Measurements from ENCODE around the gene RLF. TPM values are rescaled to one million over a fixed set of nuclear protein-coding genes. Genes with fewer than 3 reads are reported as not detected.

RLF gene
- total RNA-seq, 1 experiment from 2014 or later: 15.7 TPM

GRCh38 chr1:40265298-40265697, 104.1 kb downstream of the RLF start:
- peaks cover 28% of the 10 kb centered on the region for H3K36me3 ChIP-seq (ENCODE audit: control insufficient read depth, insufficient read depth, low read length)
- ATAC-seq (no peak), DNase-seq (ENCODE audit: low read depth, low spot score) (no peak)
- intact Hi-C loops (cut with micrococcal nuclease; ENCODE audit: unreplicated experiment): no loop called here
- CTCF ChIA-PET: no interaction called here
- H3K27me3 ChIP-seq (ENCODE audit: control insufficient read depth, insufficient read depth, low read length): no peaks in the 10 kb centered on the region
- TF ChIP-seq, protein P1, sequence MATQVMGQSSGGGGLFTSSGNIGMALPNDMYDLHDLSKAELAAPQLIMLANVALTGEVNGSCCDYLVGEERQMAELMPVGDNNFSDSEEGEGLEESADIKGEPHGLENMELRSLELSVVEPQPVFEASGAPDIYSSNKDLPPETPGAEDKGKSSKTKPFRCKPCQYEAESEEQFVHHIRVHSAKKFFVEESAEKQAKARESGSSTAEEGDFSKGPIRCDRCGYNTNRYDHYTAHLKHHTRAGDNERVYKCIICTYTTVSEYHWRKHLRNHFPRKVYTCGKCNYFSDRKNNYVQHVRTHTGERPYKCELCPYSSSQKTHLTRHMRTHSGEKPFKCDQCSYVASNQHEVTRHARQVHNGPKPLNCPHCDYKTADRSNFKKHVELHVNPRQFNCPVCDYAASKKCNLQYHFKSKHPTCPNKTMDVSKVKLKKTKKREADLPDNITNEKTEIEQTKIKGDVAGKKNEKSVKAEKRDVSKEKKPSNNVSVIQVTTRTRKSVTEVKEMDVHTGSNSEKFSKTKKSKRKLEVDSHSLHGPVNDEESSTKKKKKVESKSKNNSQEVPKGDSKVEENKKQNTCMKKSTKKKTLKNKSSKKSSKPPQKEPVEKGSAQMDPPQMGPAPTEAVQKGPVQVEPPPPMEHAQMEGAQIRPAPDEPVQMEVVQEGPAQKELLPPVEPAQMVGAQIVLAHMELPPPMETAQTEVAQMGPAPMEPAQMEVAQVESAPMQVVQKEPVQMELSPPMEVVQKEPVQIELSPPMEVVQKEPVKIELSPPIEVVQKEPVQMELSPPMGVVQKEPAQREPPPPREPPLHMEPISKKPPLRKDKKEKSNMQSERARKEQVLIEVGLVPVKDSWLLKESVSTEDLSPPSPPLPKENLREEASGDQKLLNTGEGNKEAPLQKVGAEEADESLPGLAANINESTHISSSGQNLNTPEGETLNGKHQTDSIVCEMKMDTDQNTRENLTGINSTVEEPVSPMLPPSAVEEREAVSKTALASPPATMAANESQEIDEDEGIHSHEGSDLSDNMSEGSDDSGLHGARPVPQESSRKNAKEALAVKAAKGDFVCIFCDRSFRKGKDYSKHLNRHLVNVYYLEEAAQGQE (IDR thresholded peaks at IDR 0.05; ENCODE audit: insufficient read depth in 1 of 2, low read depth in 2 of 2, low read length in 1 of 2): no peak
- no peak for TF ChIP-seq SIN3A (IDR thresholded peaks at IDR 0.05; ENCODE audit: borderline replicate concordance, insufficient read depth, low read depth, low read length)
- TF ChIP-seq POLR2AphosphoS5 (IDR thresholded peaks at IDR 0.05; ENCODE audit: low read depth, low read length): no peak
- TF ChIP-seq CTCF (IDR thresholded peaks at IDR 0.05): no peak
- TF ChIP-seq TCF7L2 (IDR thresholded peaks at IDR 0.05; ENCODE audit: low read depth, low read length): no peak
- H3K4me1 ChIP-seq (ENCODE audit: control insufficient read depth, insufficient read depth, low read length): no peaks in the 10 kb centered on the region
- in situ Hi-C loops (cut with HindIII; ENCODE audit: low pct_unique_long_range_greater_than_20kb, low sequenced_read_pairs): no loop called here
- POLR2A ChIA-PET: no interaction called here
- H3K9me3 ChIP-seq (ENCODE audit: control insufficient read depth, insufficient read depth, low read depth, low read length): no peaks in the 10 kb centered on the region
- BruUV-seq (replicated peaks): no TSS peak
- H3K4me3 ChIP-seq (ENCODE audit: low read depth in 2 of 2, low read length in 2 of 2): no peak overlapping the region
- H3K27ac ChIP-seq (ENCODE audit: low read length): no peak overlapping the region

- TF ChIP-seq SIN3A (IDR thresholded peaks at IDR 0.05; ENCODE audit: borderline replicate concordance, insufficient read depth, low read depth, low read length) (no peak), CTCF (IDR thresholded peaks at IDR 0.05) (no peak), POLR2AphosphoS5 (IDR thresholded peaks at IDR 0.05; ENCODE audit: low read depth, low read length) (no peak), TCF7L2 (IDR thresholded peaks at IDR 0.05; ENCODE audit: low read depth, low read length) (no peak)
- TF ChIP-seq, protein P1 (IDR thresholded peaks at IDR 0.05; ENCODE audit: insufficient read depth in 1 of 2, low read depth in 2 of 2, low read length in 1 of 2): no peak
- H3K4me3 ChIP-seq (ENCODE audit: low read depth in 2 of 2, low read length in 2 of 2): no peak overlapping the region
- no peak for DNase-seq (ENCODE audit: low read depth, low spot score)
- H3K27me3 ChIP-seq (ENCODE audit: control insufficient read depth, insufficient read depth, low read length): no peaks in the 10 kb centered on the region
- ChIA-PET POLR2A (interaction anchor here (0.6 kb wide), 1 partner anchor 167 kb away, joined by 4 read pairs; no protein-coding TSS in a partner anchor), CTCF (no interaction called here)
- intact Hi-C loops (cut with micrococcal nuclease; ENCODE audit: unreplicated experiment): no loop called here
- H3K9me3 ChIP-seq (ENCODE audit: control insufficient read depth, insufficient read depth, low read depth, low read length): no peaks in the 10 kb centered on the region
- no TSS peak for BruUV-seq (replicated peaks)
- H3K4me1 ChIP-seq (ENCODE audit: control insufficient read depth, insufficient read depth, low read length): no peaks in the 10 kb centered on the region
- peaks cover 23% of the 10 kb centered on the region for H3K36me3 ChIP-seq (ENCODE audit: control insufficient read depth, insufficient read depth, low read length)
- no peak overlapping the region for H3K27ac ChIP-seq (ENCODE audit: low read length)
- ATAC-seq: no peak
- in situ Hi-C loops (cut with HindIII; ENCODE audit: low pct_unique_long_range_greater_than_20kb, low sequenced_read_pairs): no loop called here
Measured at GRCh38 chr1:40265919-40266318, 104.7 kb downstream of the RLF start.
